Immature natural killer cell (primary cell): Measurements from ENCODE around the gene ANKRD13A. TPM values are rescaled to one million over a fixed set of nuclear protein-coding genes. Genes with fewer than 3 reads are reported as not detected.
A peak's percentile ranks its signal among the peaks of the same experiment; 100 is the strongest.

Experiments used
- DNase-seq, 3 donors: peaks; one replicate each; pipeline ENCODE4 v3.0.0; 2022; ENCODE audit warnings: mixed read lengths in 1 of 3
- H3K27ac Mint-ChIP-seq, 6 donors: one replicate each; pipeline ENCODE4 v1.8.0; 2020; ENCODE audit warnings: mixed read lengths in 6 of 6, mild to moderate bottlenecking in 5 of 6, inconsistent platforms in 4 of 6, moderate library complexity in 3 of 6
- H3K27me3 Mint-ChIP-seq, 3 donors: one replicate each; pipeline ENCODE4 v1.8.0; 2020 to 2021; ENCODE audit warnings: low read depth in 3 of 3, mild to moderate bottlenecking in 3 of 3, mixed read lengths in 3 of 3, moderate library complexity in 3 of 3, inconsistent platforms in 1 of 3
- H3K36me3 Mint-ChIP-seq, 3 donors: one replicate each; pipeline ENCODE4 v1.8.0; 2020; ENCODE audit warnings: mixed read lengths in 3 of 3, inconsistent platforms in 2 of 3, mild to moderate bottlenecking in 2 of 3
- H3K4me1 Mint-ChIP-seq, 2 donors: one replicate each; pipeline ENCODE4 v1.8.0; 2020; ENCODE audit warnings: inconsistent platforms in 2 of 2, mild to moderate bottlenecking in 2 of 2, mixed read lengths in 2 of 2, moderate library complexity in 1 of 2
- H3K4me3 Mint-ChIP-seq, 5 donors: one replicate each; pipeline ENCODE4 v1.8.0; 2020; ENCODE audit warnings: mild to moderate bottlenecking in 5 of 5, mixed read lengths in 5 of 5, inconsistent platforms in 3 of 5, moderate library complexity in 3 of 5
- H3K9me3 Mint-ChIP-seq, 6 donors: one replicate each; pipeline ENCODE4 v1.8.0; 2020; ENCODE audit warnings: mild to moderate bottlenecking in 6 of 6, mixed read lengths in 6 of 6, inconsistent platforms in 4 of 6, moderate library complexity in 3 of 6
- polyA plus RNA-seq, 3 donors: library from polyadenylated mRNA; unstranded; fragments of 300-500 nt; fragmentation: Illumina TruSeq; gene quantifications; one replicate each; pipeline ENCODE4 v1.2.3, GENCODE V29; 2021

ANKRD13A gene
- polyA plus RNA-seq, result 10 to 100 TPM; 39.8 to 62.9 (median 40.8) TPM

DNA sequence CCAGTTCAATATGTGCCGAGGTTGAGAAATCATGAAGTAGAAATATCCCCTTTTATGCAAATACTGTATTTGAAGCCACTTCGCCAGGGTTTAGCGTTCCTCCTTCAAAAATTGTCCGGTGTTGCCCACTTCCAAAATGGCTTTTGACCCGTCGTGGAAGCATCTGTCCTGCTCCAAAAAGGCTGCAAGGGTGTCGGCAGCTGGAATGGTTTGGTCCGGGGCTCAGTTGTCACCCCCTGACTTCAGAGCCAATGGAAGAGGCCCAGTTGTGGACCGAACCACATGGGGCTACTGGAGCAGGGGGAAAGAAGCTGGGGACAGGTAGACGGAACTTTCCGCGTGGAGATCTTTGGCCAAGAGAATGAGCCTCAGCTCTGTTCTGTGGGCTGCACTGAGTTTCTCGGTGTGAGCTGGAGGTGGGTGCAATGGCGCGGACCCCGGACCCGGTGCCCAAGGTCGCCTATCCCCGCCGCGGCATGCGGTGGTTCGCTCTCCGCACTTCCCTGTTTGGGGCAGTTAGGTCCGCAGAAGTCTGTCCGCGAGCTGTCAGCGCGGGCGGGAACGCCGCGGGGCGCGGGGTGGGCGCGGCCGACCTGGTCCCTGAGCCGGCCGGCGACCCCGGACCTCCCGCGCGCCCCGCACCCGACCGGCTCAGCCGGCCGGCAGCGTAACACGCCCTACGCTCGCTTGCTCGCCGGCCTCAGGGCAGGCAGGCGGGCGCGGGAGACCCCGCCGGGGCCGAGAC lies at the start of gene ANKRD13A:
ANKRD13A (plus strand) TSS at position 527 of the 745 bp plus-strand sequence. CDS start 259 bp downstream, outside the sequence.
- H3K4me1 Mint-ChIP-seq, result peaks cover 62 to 80% of the 10 kb centered on the region in 2 donors
- H3K9me3 Mint-ChIP-seq, result no peaks in the 10 kb centered on the region
- H3K27me3 Mint-ChIP-seq, result peaks cover 0 to 15% (median 0%) of the 10 kb centered on the region in 3 donors
- peak within 1 kb of the TSS; percentile 99 to 100 (median 99) for H3K4me3 Mint-ChIP-seq
- DNase-seq, result peak; percentile 92 to 94 (median 94)
- H3K36me3 Mint-ChIP-seq, result no peaks in the 10 kb centered on the region
- peak within 1 kb of the TSS; percentile 94 to 98 (median 98) for H3K27ac Mint-ChIP-seq

DNA sequence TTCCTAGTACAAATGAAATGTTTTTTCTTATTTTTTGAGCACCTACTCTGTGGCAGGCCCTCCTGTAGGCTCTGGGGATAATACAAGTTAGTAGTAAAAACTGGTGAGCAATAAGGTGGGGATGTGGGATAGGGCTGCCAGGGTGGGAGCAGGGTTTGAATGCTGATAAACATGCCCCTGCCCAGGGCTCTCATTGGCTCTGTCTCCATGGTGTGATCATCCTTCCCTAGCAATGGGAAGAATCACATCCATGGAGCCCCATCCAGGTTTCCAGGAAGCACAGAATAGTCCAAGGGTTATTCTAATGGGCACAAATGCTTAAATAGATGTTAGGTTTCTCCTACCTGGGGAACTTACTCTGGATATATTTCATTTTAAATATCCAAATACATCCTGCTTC lies 48.6 kb upstream of the ANKRD13A start:
- peaks cover 33 to 63% (median 44%) of the 10 kb centered on the region in 3 donors for H3K36me3 Mint-ChIP-seq
- no peak overlapping the region for H3K27ac Mint-ChIP-seq

DNA sequence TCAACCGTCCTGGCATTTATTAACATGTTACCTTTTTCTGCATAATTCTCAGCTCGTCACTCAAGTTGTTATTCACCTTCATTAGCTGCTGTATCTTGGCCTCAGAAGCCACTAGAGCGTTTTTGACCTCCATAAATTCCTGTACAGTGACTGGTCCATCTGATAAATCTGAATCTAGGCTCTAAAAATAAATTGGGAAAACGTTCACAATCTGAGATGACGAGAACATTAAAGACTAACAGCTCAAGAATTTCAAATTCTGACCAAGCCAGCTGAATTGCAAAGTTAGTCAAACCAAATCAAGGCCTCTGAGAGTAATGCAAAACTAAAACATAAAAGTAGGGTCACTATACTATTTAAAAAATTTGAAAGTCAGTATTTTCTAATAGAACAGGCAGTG lies 48.1 kb upstream of the ANKRD13A start:
- no peak overlapping the region for H3K4me3 Mint-ChIP-seq
- no peak overlapping the region for H3K27ac Mint-ChIP-seq
- no peaks in the 10 kb centered on the region for H3K9me3 Mint-ChIP-seq
- H3K36me3 Mint-ChIP-seq, result peaks cover 33 to 63% (median 45%) of the 10 kb centered on the region in 3 donors
- no peaks in the 10 kb centered on the region for H3K27me3 Mint-ChIP-seq
- H3K4me1 Mint-ChIP-seq, result peaks cover 15 to 24% of the 10 kb centered on the region in 2 donors
- no peak for DNase-seq

More for the DNA sequence above, 48.6 kb upstream of the ANKRD13A start:
- no peak for DNase-seq
- H3K27me3 Mint-ChIP-seq, result no peaks in the 10 kb centered on the region
- no peak overlapping the region for H3K4me3 Mint-ChIP-seq
- peaks cover 15 to 24% of the 10 kb centered on the region in 2 donors for H3K4me1 Mint-ChIP-seq
- no peaks in the 10 kb centered on the region for H3K9me3 Mint-ChIP-seq

DNA sequence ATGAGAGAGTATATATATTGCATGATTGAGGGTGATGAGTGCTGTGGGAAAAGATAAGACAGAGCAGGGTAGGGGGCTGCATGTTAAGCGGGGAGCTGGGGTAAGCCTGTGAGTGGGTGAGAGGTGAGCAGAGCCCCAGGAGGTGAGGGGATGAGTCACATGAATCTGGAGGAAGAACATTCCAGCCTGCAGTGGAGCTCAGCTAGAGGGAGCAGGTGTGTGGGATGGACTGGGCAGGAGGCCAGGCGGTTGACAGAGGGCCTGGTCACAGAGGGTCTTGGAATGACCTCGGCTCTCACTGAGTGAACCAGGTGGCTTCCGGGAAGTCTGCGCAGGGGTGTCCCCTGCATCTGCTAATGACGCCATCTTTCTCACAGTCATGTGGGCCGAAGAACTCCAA lies 47.5 kb upstream of the ANKRD13A start:
- Mint-ChIP-seq H3K4me3 (no peak overlapping the region), H3K36me3 (peaks cover 37 to 58% (median 45%) of the 10 kb centered on the region in 3 donors), H3K27me3 (no peaks in the 10 kb centered on the region), H3K27ac (peak overlapping the region in 3 of 6 donors; percentile 5 to 62 (median 41)), H3K4me1 (peaks cover 11 to 18% of the 10 kb centered on the region in 2 donors), H3K9me3 (no peaks in the 10 kb centered on the region)
- no peak for DNase-seq

DNA sequence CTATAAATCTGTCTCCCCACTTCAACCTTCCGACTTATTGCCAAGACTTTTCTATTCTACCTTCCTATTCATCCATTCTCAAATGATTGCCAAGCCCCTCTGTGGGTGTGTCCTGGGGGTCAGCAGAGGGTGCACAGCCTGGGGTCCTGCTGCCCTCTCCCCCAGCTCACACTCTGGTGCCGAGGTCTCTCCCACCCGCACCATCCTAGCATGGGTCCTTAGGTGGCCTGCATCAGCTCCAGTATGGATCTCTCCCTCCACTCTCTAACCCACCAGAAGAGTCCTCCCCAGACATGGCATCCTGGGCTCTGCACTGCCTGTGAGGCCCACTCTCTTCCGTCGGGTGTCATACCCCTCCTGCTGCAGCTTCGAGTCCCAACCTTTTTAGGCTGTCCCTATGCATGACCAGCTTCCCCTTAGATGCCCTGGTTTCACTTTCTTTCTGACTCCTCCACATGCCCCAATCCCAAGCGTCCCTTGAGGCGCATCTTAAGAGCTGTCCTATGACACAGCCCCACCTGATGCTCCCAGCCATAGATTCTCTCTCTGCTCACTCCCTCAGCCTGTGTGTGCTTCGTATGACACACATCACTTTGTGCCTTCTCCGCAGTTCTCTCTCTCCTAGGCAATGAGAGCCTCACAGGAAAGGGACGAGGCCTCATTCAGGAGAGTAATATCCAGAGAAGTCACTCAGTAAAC lies 46.9 kb upstream of the ANKRD13A start:
- H3K36me3 Mint-ChIP-seq, result peaks cover 33 to 56% (median 39%) of the 10 kb centered on the region in 3 donors
- peaks cover 5 to 12% of the 10 kb centered on the region in 2 donors for H3K4me1 Mint-ChIP-seq
- no peak for DNase-seq
- no peaks in the 10 kb centered on the region for H3K9me3 Mint-ChIP-seq
- peak overlapping the region in 5 of 6 donors; percentile 0 to 83 (median 65) for H3K27ac Mint-ChIP-seq
- no peak overlapping the region for H3K4me3 Mint-ChIP-seq
- no peaks in the 10 kb centered on the region for H3K27me3 Mint-ChIP-seq

DNA sequence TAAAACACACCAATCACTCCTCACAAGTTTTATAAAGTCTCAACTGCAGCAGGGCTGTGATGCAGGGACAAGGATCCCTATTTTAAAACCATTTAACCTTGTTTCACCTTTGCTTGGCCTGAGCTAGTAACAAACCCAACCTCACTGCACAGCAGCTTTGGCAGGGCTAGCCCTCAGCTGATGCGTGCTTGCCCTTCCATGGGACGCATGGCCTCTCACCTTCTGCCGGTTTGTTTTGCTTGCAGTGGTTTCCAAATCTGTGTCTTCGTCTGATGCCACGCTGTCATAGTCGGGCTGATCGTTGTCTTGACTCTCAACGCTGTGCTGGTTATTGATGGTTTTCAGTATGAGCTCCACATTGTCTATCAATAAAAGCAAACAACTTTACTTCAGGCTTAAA lies 46.4 kb upstream of the ANKRD13A start:
- Mint-ChIP-seq H3K27me3 (no peaks in the 10 kb centered on the region), H3K4me3 (no peak overlapping the region), H3K4me1 (peaks cover 0 to 7% of the 10 kb centered on the region in 2 donors), H3K9me3 (no peaks in the 10 kb centered on the region), H3K27ac (peak overlapping the region in 1 of 6 donors; percentile 53), H3K36me3 (peaks cover 28 to 51% (median 35%) of the 10 kb centered on the region in 3 donors)
- DNase-seq, result no peak

DNA sequence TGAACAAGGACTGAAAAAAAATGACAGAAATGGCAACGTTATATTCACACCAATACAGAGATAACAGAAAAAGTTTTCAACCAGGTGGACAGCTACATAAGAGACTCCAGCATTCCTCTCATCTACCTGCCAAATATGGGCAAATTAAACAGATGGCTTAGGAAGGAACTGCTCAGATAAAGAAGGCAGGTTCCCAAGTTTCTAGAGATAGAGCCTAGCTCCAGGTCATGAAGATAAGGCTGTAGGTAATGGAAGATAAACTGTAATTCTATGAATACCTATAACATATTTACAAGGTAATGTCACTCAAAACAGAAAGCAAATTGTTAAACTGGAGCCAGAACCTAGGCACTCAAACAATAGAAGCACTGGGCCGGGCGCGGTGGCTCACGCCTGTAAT lies 45.6 kb upstream of the ANKRD13A start:
- Mint-ChIP-seq H3K27ac (peak overlapping the region in 1 of 6 donors; percentile 53), H3K4me1 (no peaks in the 10 kb centered on the region), H3K9me3 (no peaks in the 10 kb centered on the region), H3K27me3 (no peaks in the 10 kb centered on the region), H3K4me3 (no peak overlapping the region), H3K36me3 (peaks cover 32 to 50% (median 34%) of the 10 kb centered on the region in 3 donors)
- no peak for DNase-seq

DNA sequence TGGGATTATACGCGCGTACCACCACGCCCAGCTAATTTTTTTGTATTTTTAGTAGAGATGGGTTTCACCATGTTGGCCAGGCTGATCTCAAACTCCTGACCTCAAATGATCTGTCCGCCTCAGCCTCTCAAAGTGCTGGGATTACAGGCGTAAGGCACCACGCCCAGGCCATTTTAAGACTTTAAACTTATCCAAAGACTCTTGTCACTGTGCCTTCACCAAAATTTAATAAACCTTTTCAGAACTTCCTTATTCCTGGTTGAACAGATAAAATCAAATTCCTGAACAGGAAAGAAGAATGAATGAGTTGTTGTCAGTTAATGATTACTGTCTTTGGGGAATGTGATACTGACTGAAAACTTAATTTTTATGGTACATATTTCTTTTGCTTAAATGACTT lies 40.9 kb upstream of the ANKRD13A start:
- no peaks in the 10 kb centered on the region for H3K9me3 Mint-ChIP-seq
- peaks cover 22 to 37% (median 25%) of the 10 kb centered on the region in 3 donors for H3K36me3 Mint-ChIP-seq
- no peak for DNase-seq
- peaks cover 0 to 2% of the 10 kb centered on the region in 2 donors for H3K4me1 Mint-ChIP-seq
- no peaks in the 10 kb centered on the region for H3K27me3 Mint-ChIP-seq
- no peak overlapping the region for H3K27ac Mint-ChIP-seq
- H3K4me3 Mint-ChIP-seq, result no peak overlapping the region

DNA sequence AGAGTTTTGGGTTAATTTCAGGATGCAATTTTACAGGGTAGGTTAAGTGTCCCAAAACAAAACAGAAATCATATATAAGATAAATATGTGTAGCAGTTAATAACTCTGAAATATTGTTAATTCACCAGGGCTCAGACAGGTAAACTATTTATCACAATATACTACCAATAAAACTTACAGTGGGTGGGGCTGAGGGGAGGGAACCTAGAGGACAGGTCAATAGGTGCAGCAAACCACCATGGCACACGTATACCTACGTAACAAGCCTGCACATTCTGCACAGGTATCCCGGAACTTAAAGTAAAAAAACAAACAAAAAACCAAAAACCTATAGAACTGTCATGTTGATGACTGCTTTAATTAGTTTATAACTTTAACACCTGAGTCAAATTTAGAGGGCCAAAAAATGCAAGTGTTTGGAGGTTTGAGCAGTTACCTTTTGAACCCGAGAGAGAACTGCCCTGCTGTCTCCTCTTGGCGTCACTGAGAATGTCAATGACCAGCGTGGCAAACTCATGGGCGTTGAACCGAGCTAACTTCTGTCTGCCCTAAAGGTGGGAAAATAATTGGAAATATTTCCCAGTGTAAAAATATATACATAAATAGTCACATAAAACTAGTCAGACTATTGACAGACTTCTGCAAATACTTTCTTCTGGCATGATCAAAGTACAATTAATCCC lies 39.7 kb upstream of the ANKRD13A start:
- H3K4me3 Mint-ChIP-seq, result no peak overlapping the region
- H3K27ac Mint-ChIP-seq, result no peak overlapping the region
- H3K9me3 Mint-ChIP-seq, result no peaks in the 10 kb centered on the region
- no peak for DNase-seq
- no peaks in the 10 kb centered on the region for H3K27me3 Mint-ChIP-seq
- peaks cover 24 to 37% (median 29%) of the 10 kb centered on the region in 3 donors for H3K36me3 Mint-ChIP-seq
- H3K4me1 Mint-ChIP-seq, result peaks cover 4 to 7% of the 10 kb centered on the region in 2 donors

DNA sequence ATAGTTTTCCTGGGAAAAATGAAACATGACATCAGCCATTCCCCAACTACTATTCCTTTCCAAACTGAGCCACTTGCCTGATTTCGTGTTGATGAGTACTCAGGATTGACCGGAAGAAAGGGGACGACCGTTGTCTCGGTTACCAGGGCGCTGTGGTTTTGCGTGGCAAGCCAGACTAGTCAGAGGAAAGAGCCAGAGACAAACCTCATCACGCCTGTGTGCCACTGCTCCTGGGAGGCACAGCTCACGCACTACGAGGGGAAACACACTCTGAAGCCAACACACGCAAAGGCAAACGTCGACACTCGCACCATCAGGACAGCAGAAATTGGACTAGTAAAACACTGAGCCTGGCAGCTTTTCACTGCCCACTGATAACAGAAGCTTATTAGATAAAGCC lies 38.0 kb upstream of the ANKRD13A start:
- peaks cover 7 to 8% of the 10 kb centered on the region in 2 donors for H3K4me1 Mint-ChIP-seq
- peaks cover 19 to 48% (median 31%) of the 10 kb centered on the region in 3 donors for H3K36me3 Mint-ChIP-seq
- peak overlapping the region in 2 of 6 donors; percentile 64 to 65 for H3K27ac Mint-ChIP-seq
- H3K4me3 Mint-ChIP-seq, result no peak overlapping the region
- DNase-seq, result no peak
- no peaks in the 10 kb centered on the region for H3K27me3 Mint-ChIP-seq
- H3K9me3 Mint-ChIP-seq, result no peaks in the 10 kb centered on the region

DNA sequence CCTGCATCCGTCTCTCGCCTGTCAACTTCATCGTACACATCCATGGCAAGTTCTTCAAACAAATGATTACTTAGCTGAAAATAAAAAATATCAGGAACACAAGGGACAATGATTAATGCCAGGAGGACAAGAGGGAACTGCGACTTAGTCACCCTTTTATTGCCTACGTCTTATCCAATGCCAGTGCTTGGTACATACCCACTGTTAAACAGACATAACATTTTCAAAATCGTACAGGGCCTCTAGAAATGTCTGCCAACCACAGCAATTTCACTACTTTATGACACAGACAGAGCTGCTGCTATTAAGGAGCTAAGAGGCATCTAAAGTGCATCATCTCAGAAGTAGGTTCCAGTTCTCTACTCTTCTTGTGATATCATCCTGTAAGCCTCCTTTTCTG lies 37.6 kb upstream of the ANKRD13A start:
- DNase-seq, result no peak
- peak overlapping the region in 1 of 6 donors; percentile 35 for H3K27ac Mint-ChIP-seq
- H3K9me3 Mint-ChIP-seq, result no peaks in the 10 kb centered on the region
- peaks cover 7 to 8% of the 10 kb centered on the region in 2 donors for H3K4me1 Mint-ChIP-seq
- H3K27me3 Mint-ChIP-seq, result no peaks in the 10 kb centered on the region
- H3K4me3 Mint-ChIP-seq, result no peak overlapping the region
- peaks cover 16 to 51% (median 31%) of the 10 kb centered on the region in 3 donors for H3K36me3 Mint-ChIP-seq

DNA sequence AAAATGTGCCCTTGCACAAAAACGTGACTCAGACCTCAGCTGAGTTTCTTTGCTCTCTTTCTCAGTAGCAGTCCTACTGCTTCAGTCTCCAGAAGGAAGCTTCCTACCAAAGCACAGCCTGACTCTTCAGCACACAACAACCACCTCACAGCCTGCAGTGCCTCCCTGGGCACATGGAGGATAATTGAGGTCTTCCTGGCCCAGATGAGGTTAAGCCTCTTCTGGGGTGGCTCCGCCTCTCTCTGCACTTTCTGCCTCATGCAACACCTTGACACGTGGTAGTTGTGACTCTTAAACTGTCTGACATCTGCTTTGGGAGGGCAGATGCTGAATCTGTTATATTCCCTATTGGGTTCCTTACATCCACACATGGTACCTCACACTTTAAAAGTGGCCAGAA lies 36.8 kb upstream of the ANKRD13A start:
- no peaks in the 10 kb centered on the region for H3K9me3 Mint-ChIP-seq

DNA sequence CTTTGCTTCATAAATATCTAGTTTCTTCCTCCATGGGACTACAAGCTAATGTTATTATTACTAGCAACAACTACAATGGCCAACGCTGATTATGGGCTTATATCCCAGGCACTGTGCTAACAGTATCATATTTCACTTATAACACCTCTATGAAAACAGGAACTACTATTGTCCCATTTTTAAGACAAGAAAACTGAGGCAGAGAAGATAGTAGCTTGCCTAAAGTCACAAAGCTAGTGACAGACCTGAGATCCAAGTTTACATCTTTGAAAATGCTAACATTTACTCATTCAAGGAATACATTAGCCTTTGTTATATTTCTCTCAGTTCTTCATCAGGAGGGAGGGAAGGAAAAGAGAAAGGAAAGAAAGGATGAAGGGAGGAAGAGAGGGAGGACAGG lies 35.9 kb upstream of the ANKRD13A start:
- Mint-ChIP-seq H3K36me3 (peaks cover 21 to 52% (median 35%) of the 10 kb centered on the region in 3 donors), H3K9me3 (no peaks in the 10 kb centered on the region), H3K4me1 (peaks cover 9 to 17% of the 10 kb centered on the region in 2 donors), H3K27me3 (no peaks in the 10 kb centered on the region), H3K27ac (peak overlapping the region in 5 of 6 donors; percentile 5 to 63 (median 25)), H3K4me3 (no peak overlapping the region)
- no peak for DNase-seq

More for the DNA sequence above, 36.8 kb upstream of the ANKRD13A start:
- Mint-ChIP-seq H3K4me1 (peaks cover 8% of the 10 kb centered on the region in 2 donors), H3K27me3 (no peaks in the 10 kb centered on the region), H3K36me3 (peaks cover 18 to 49% (median 32%) of the 10 kb centered on the region in 3 donors), H3K27ac (peak overlapping the region in 1 of 6 donors; percentile 39), H3K4me3 (no peak overlapping the region)
- DNase-seq, result no peak
